ENCODE measurements around the gene BTNL9. TPM values are rescaled to one million over a fixed set of nuclear protein-coding genes. Genes with fewer than 3 reads are reported as not detected.

The BTNL9 gene
- total and polyA plus RNA-seq, 2 of the 8 experiments (the other 6 are each of a cell fraction or from before 2014, with no cell fraction given) = 0.23 to 0.89 TPM

DNA sequence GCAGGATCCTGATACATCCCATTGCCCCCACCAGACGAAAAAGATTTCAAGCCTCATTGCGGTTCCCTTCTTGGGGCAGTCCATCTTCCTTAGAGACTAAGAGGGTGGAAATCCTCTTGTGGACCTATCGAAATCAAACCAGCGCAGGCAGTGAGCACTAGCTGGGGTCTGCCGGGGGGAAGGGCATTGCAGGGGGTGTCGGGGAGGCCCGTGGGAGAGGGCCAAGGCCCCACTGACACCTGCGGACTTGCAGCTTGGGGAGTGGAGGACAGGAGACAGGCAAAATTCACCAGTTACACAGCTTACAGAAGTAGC lies 522 bp downstream of the BTNL9 start (continued):
- TF ChIP-seq SUZ12 (IDR thresholded peaks at IDR 0.05; ENCODE audit: low read length) = no peak
- no peak for TF ChIP-seq TBP (IDR thresholded peaks at IDR 0.05; ENCODE audit: low read depth, low read length)
- TF ChIP-seq, protein P1, sequence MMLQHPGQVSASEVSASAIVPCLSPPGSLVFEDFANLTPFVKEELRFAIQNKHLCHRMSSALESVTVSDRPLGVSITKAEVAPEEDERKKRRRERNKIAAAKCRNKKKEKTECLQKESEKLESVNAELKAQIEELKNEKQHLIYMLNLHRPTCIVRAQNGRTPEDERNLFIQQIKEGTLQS (IDR thresholded peaks at IDR 0.05; ENCODE audit: insufficient read depth, low read depth, low read length) = no peak
- no peak for TF ChIP-seq BRCA1 (IDR thresholded peaks at IDR 0.05; ENCODE audit: low read depth, low read length)
- no peak for TF ChIP-seq BCL11A (IDR thresholded peaks at IDR 0.05; ENCODE audit: low read depth in 2 of 2, low read length in 2 of 2)
